Hepatocyte (in vitro differentiated cells): ENCODE data around the gene TMC5.

Experiments
- CTCF ChIP-seq: fragments of 200-600 bp; sonication (generic); IDR thresholded peaks from 2 replicates; pipeline ENCODE4 v1.5.1; 2016; ENCODE audit warnings: antibody characterized with exemption, mild to moderate bottlenecking; ENCODE audit not compliant: poor library complexity
- EZH2 ChIP-seq: fragments of 200-600 bp; sonication (generic); IDR thresholded peaks from 2 replicates; pipeline ENCODE4 v1.6.1; 2016; ENCODE audit warnings: antibody characterized with exemption, mild to moderate bottlenecking, borderline replicate concordance

DNA sequence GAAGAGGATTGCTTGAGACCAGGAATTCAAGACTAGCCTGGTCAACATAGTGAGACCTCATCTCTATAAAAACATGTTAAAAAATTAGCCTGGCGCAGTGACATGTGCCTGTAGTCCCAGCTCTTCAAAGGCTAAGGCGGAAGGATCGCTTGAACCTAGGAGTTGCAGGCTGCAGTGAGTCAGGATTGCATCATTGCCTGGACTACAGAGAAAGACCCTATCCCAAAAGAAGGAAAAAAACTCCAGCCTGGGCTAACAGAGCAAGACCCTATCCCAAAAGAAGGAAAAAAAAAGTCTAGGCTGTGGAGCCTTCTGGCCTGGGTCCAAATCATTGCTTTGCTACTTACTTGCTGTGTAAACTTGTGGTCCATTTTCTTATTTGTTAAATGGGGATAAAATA, 111.0 kb downstream of the TMC5 start:
- no peak for TF ChIP-seq CTCF
- TF ChIP-seq EZH2 = no peak
